CD8-positive, alpha-beta memory T cell (primary cell): ENCODE measurements around the gene ADAMTS7. TPM values are rescaled to one million over a fixed set of nuclear protein-coding genes. Genes with fewer than 3 reads are reported as not detected.
"Not testable (repeated sequence)": the region's sequence is repeated elsewhere in the genome, so short reads cannot be mapped to it uniquely, and the experiment has no call there.

Experiments used
- CTCF ChIA-PET: fragments of 350-600 bp; sonication (Branson Sonifier 250); formaldehyde crosslinking; loops from one replicate; lab custom pipeline; 2021; ENCODE audit warnings: antibody characterized with exemption; lab: Charles Lee
- POLR2A ChIA-PET: fragments of 350-600 bp; sonication (Branson Sonifier 250); formaldehyde crosslinking; loops from one replicate; lab custom pipeline; 2021; ENCODE audit warnings: antibody characterized with exemption; lab: Charles Lee
- DNase-seq, 5 donors: peaks; one replicate each; pipeline versions ENCODE4 v3.0.0 to v3.0.0-alpha.2; 2020 to 2022; ENCODE audit warnings: mixed read lengths in 1 of 5
- H3K27ac ChIP-seq: one replicate; pipeline ENCODE4 v1.7.0; 2013; ENCODE audit warnings: low read depth, mild to moderate bottlenecking, low read length, moderate library complexity
- H3K27me3 ChIP-seq: 2 replicates; pipeline ENCODE4 v1.7.0; 2013; ENCODE audit warnings: low read length, mild to moderate bottlenecking; ENCODE audit not compliant: insufficient read depth, poor library complexity, severe bottlenecking
- H3K36me3 ChIP-seq: 2 replicates; pipeline ENCODE4 v1.7.0; 2013; ENCODE audit warnings: mild to moderate bottlenecking, low read length, moderate library complexity; ENCODE audit not compliant: insufficient read depth
- H3K4me1 ChIP-seq: 2 replicates; pipeline ENCODE4 v1.7.0; 2013; ENCODE audit warnings: mild to moderate bottlenecking, low read length, moderate library complexity; ENCODE audit not compliant: insufficient read depth
- H3K4me3 ChIP-seq: 2 replicates; pipeline ENCODE4 v1.7.0; 2013; ENCODE audit warnings: mild to moderate bottlenecking, low read length
- H3K9me3 ChIP-seq: 2 replicates; pipeline ENCODE4 v1.7.0; 2013; ENCODE audit warnings: mild to moderate bottlenecking, low read length
- H3K27ac Mint-ChIP-seq, 8 donors: one replicate each; pipeline ENCODE4 v1.8.0; 2020 to 2021; ENCODE audit warnings: mixed read lengths in 8 of 8, mild to moderate bottlenecking in 6 of 8, inconsistent platforms in 3 of 8, moderate library complexity in 3 of 8
- H3K27me3 Mint-ChIP-seq, 2 donors: one replicate each; pipeline ENCODE4 v1.8.0; 2020 to 2021; ENCODE audit warnings: mixed read lengths in 2 of 2, mild to moderate bottlenecking in 1 of 2, moderate library complexity in 1 of 2
- H3K36me3 Mint-ChIP-seq, 3 donors: one replicate each; pipeline ENCODE4 v1.8.0; 2020 to 2021; ENCODE audit warnings: mixed read lengths in 3 of 3, inconsistent platforms in 1 of 3, mild to moderate bottlenecking in 1 of 3
- H3K4me1 Mint-ChIP-seq, 3 donors: one replicate each; pipeline ENCODE4 v1.8.0; 2020 to 2021; ENCODE audit warnings: mixed read lengths in 3 of 3, inconsistent platforms in 1 of 3, mild to moderate bottlenecking in 1 of 3
- H3K4me3 Mint-ChIP-seq, 7 donors: one replicate each; pipeline ENCODE4 v1.8.0; 2020 to 2021; ENCODE audit warnings: mixed read lengths in 7 of 7, mild to moderate bottlenecking in 6 of 7, moderate library complexity in 4 of 7, inconsistent platforms in 2 of 7
- H3K9me3 Mint-ChIP-seq, 5 donors: one replicate each; pipeline ENCODE4 v1.8.0; 2020 to 2022; ENCODE audit warnings: mixed read lengths in 5 of 5, mild to moderate bottlenecking in 3 of 5, moderate library complexity in 2 of 5, inconsistent platforms in 1 of 5
- polyA plus RNA-seq: library from polyadenylated mRNA; unstranded; fragments of 300-500 nt; fragmentation: Illumina TruSeq; gene quantifications from one replicate; pipeline ENCODE4 v1.2.3, GENCODE V29; 2021
- total RNA-seq, 2 experiments: library from RNA; stranded (reverse); gene quantifications; one replicate each; pipeline ENCODE4 v1.2.3, GENCODE V29; 2021

The ADAMTS7 gene
- total and polyA plus RNA-seq, 3 experiments from 2014 or later = 0.07 to 0.13 TPM; not detected in 1

- Mint-ChIP-seq H3K27me3 (peaks cover 8 to 32% of the 10 kb centered on the region in 2 donors), H3K27ac (no peak overlapping the region), H3K36me3 (no peaks in the 10 kb centered on the region), H3K9me3 (no peaks in the 10 kb centered on the region), H3K4me1 (peaks cover 0 to 1% (median 0%) of the 10 kb centered on the region in 3 donors), H3K4me3 (no peak overlapping the region)
- CTCF ChIA-PET = no interaction called here
- no peaks in the 10 kb centered on the region for H3K36me3 ChIP-seq
- POLR2A ChIA-PET = no interaction called here
- H3K27ac ChIP-seq = no peak overlapping the region
- DNase-seq = no peak
- no peak overlapping the region for H3K4me3 ChIP-seq
- no peaks in the 10 kb centered on the region for H3K27me3 ChIP-seq
- no peaks in the 10 kb centered on the region for H3K9me3 ChIP-seq
- H3K4me1 ChIP-seq = no peaks in the 10 kb centered on the region
These were observed 76.7 kb downstream of the ADAMTS7 start for GRCh38 chr15:78734451-78735064.

GRCh38 chr15:78732634-78733033 is 78.6 kb downstream of the ADAMTS7 start:
- Mint-ChIP-seq H3K27ac (no peak overlapping the region), H3K36me3 (no peaks in the 10 kb centered on the region), H3K4me1 (no peaks in the 10 kb centered on the region), H3K4me3 (no peak overlapping the region), H3K27me3 (peaks cover 8 to 25% of the 10 kb centered on the region in 2 donors), H3K9me3 (no peaks in the 10 kb centered on the region)
- DNase-seq = no peak
- Histone ChIP-seq H3K4me3 (no peak overlapping the region), H3K4me1 (no peaks in the 10 kb centered on the region), H3K27me3 (no peaks in the 10 kb centered on the region), H3K36me3 (no peaks in the 10 kb centered on the region), H3K27ac (no peak overlapping the region), H3K9me3 (no peaks in the 10 kb centered on the region)
- CTCF ChIA-PET = no interaction called here
- POLR2A ChIA-PET = no interaction called here

- Mint-ChIP-seq H3K27ac (no peak overlapping the region), H3K4me1 (no peaks in the 10 kb centered on the region), H3K4me3 (no peak overlapping the region), H3K36me3 (no peaks in the 10 kb centered on the region), H3K9me3 (no peaks in the 10 kb centered on the region), H3K27me3 (peaks cover 8 to 25% of the 10 kb centered on the region in 2 donors)
- Histone ChIP-seq H3K9me3 (no peaks in the 10 kb centered on the region), H3K4me3 (no peak overlapping the region), H3K4me1 (no peaks in the 10 kb centered on the region), H3K27ac (no peak overlapping the region), H3K36me3 (no peaks in the 10 kb centered on the region), H3K27me3 (no peaks in the 10 kb centered on the region)
- no peak for DNase-seq
- POLR2A ChIA-PET = no interaction called here
- CTCF ChIA-PET = no interaction called here
These were observed 80.3 kb downstream of the ADAMTS7 start for GRCh38 chr15:78730955-78731354.

- H3K27ac Mint-ChIP-seq, DNase-seq, H3K4me3 ChIP-seq, H3K9me3 Mint-ChIP-seq, H3K9me3 ChIP-seq, H3K36me3 ChIP-seq, H3K36me3 Mint-ChIP-seq, H3K27me3 ChIP-seq, POLR2A ChIA-PET, H3K4me1 ChIP-seq, H3K27ac ChIP-seq, H3K4me1 Mint-ChIP-seq, H3K4me3 Mint-ChIP-seq: not testable (repeated sequence)
- CTCF ChIA-PET = interaction anchor here (1.7 kb wide), 1 partner anchor 10 kb away, joined by 4 read pairs; no protein-coding TSS in a partner anchor
- peaks cover 6 to 12% of the 10 kb centered on the region in 2 donors for H3K27me3 Mint-ChIP-seq
These were observed 82.8 kb downstream of the ADAMTS7 start for GRCh38 chr15:78728427-78728826.

GRCh38 chr15:78727561-78727960 is 83.7 kb downstream of the ADAMTS7 start:
- Histone ChIP-seq H3K4me1 (no peaks in the 10 kb centered on the region), H3K9me3 (no peaks in the 10 kb centered on the region), H3K36me3 (no peaks in the 10 kb centered on the region), H3K4me3 (no peak overlapping the region), H3K27me3 (no peaks in the 10 kb centered on the region), H3K27ac (no peak overlapping the region)
- ChIA-PET POLR2A (no interaction called here), CTCF (interaction anchor here (1.7 kb wide), 1 partner anchor 11 kb away, joined by 4 read pairs; no protein-coding TSS in a partner anchor)
- Mint-ChIP-seq H3K27ac (no peak overlapping the region), H3K4me3 (no peak overlapping the region), H3K27me3 (peaks cover 6 to 8% of the 10 kb centered on the region in 2 donors), H3K9me3 (no peaks in the 10 kb centered on the region), H3K4me1 (no peaks in the 10 kb centered on the region), H3K36me3 (no peaks in the 10 kb centered on the region)
- DNase-seq = no peak

- H3K27ac Mint-ChIP-seq = peak overlapping the region in 1 of 8 donors; percentile 58
- Histone ChIP-seq H3K4me1 (no peaks in the 10 kb centered on the region), H3K36me3 (no peaks in the 10 kb centered on the region), H3K9me3 (no peaks in the 10 kb centered on the region), H3K27me3 (no peaks in the 10 kb centered on the region), H3K27ac (no peak overlapping the region), H3K4me3 (no peak overlapping the region)
- no peaks in the 10 kb centered on the region for H3K4me1 Mint-ChIP-seq
- ChIA-PET POLR2A (no interaction called here), CTCF (no interaction called here)
- no peaks in the 10 kb centered on the region for H3K36me3 Mint-ChIP-seq
- H3K4me3 Mint-ChIP-seq = no peak overlapping the region
- H3K27me3 Mint-ChIP-seq = peaks cover 4 to 6% of the 10 kb centered on the region in 2 donors
- no peaks in the 10 kb centered on the region for H3K9me3 Mint-ChIP-seq
- no peak for DNase-seq
These were observed 84.3 kb downstream of the ADAMTS7 start for GRCh38 chr15:78726870-78727551.

GRCh38 chr15:78719819-78720450 is 91.3 kb downstream of the ADAMTS7 start:
- H3K4me1 ChIP-seq, H3K27ac Mint-ChIP-seq, H3K27me3 ChIP-seq, H3K4me3 Mint-ChIP-seq, H3K4me3 ChIP-seq, H3K36me3 Mint-ChIP-seq, H3K27ac ChIP-seq, H3K9me3 Mint-ChIP-seq, H3K36me3 ChIP-seq, CTCF ChIA-PET, DNase-seq, H3K9me3 ChIP-seq, POLR2A ChIA-PET, H3K4me1 Mint-ChIP-seq: not testable (repeated sequence)
- peaks cover 15 to 33% of the 10 kb centered on the region in 2 donors for H3K27me3 Mint-ChIP-seq

- ChIA-PET POLR2A (no interaction called here), CTCF (interaction anchor here (1.7 kb wide), 1 partner anchor 10 kb away, joined by 6 read pairs; no protein-coding TSS in a partner anchor)
These were observed 92.4 kb downstream of the ADAMTS7 start for GRCh38 chr15:78718837-78719236.

More at GRCh38 chr15:78718837-78719236, 92.4 kb downstream of the ADAMTS7 start:
- Mint-ChIP-seq H3K9me3 (peaks cover 0 to 3% (median 0%) of the 10 kb centered on the region in 5 donors), H3K36me3 (peaks cover 0 to 4% (median 0%) of the 10 kb centered on the region in 3 donors), H3K4me1 (no peaks in the 10 kb centered on the region), H3K4me3 (no peak overlapping the region), H3K27ac (no peak overlapping the region), H3K27me3 (peaks cover 15 to 33% of the 10 kb centered on the region in 2 donors)
- no peaks in the 10 kb centered on the region for H3K27me3 ChIP-seq
- no peaks in the 10 kb centered on the region for H3K36me3 ChIP-seq
- no peak overlapping the region for H3K27ac ChIP-seq
- no peaks in the 10 kb centered on the region for H3K9me3 ChIP-seq
- DNase-seq = no peak
- no peaks in the 10 kb centered on the region for H3K4me1 ChIP-seq
- H3K4me3 ChIP-seq = no peak overlapping the region
